Prostate gland (tissue), 2 donors: ENCODE results near the gene ARPIN.
A peak's percentile ranks its signal among the peaks of the same experiment; 100 is the strongest.

Source experiments
- POLR2A ChIP-seq: fragments of 450-650 bp; IDR thresholded peaks from one replicate; pipeline ENCODE4 v1.6.1; 2016; ENCODE audit warnings: antibody characterized with exemption, mild to moderate bottlenecking
- POLR2AphosphoS5 ChIP-seq: sonication (generic); formaldehyde crosslinking; IDR thresholded peaks from one replicate; pipeline ENCODE4 v1.6.1; 2017; ENCODE audit warnings: antibody characterized with exemption
- TF ChIP-seq, protein P1 (sequence below), 4 experiments: fragments of 200-600 bp in 2 of 4; fragments of 450-650 bp in 2 of 4; sonication (generic) in 2 of 4; IDR thresholded peaks; 1 replicate in 3 of 4; 2 replicates in 1 of 4; pipeline ENCODE4 v1.5.1; 2016 to 2019; ENCODE audit warnings: antibody characterized with exemption in 4 of 4, mild to moderate bottlenecking in 2 of 4, moderate library complexity in 2 of 4

- TF ChIP-seq, protein P1, sequence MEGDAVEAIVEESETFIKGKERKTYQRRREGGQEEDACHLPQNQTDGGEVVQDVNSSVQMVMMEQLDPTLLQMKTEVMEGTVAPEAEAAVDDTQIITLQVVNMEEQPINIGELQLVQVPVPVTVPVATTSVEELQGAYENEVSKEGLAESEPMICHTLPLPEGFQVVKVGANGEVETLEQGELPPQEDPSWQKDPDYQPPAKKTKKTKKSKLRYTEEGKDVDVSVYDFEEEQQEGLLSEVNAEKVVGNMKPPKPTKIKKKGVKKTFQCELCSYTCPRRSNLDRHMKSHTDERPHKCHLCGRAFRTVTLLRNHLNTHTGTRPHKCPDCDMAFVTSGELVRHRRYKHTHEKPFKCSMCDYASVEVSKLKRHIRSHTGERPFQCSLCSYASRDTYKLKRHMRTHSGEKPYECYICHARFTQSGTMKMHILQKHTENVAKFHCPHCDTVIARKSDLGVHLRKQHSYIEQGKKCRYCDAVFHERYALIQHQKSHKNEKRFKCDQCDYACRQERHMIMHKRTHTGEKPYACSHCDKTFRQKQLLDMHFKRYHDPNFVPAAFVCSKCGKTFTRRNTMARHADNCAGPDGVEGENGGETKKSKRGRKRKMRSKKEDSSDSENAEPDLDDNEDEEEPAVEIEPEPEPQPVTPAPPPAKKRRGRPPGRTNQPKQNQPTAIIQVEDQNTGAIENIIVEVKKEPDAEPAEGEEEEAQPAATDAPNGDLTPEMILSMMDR (IDR thresholded peaks at IDR 0.05) = peak; percentile 84 to 94 (median 92)
- TF ChIP-seq POLR2A = no peak
- TF ChIP-seq POLR2AphosphoS5 = peak; percentile 58
Measured at GRCh38 chr15:89874926-89875564, 37.7 kb downstream of the ARPIN start.
